MCF 10A (cell line): ENCODE measurements around the gene GALNT1. TPM values are rescaled to one million over a fixed set of nuclear protein-coding genes. Genes with fewer than 3 reads are reported as not detected.
A peak's percentile ranks its signal among the peaks of the same experiment; 100 is the strongest.

Source experiments
- BruUV-seq: library from RNA; stranded (reverse); fragments of 400-500 nt; replicated peaks from 2 replicates; lab custom pipeline; 2021; lab: Mats Ljungman, UMichigan
- CTCF ChIA-PET: fragments of 300-600 bp; sonication (Branson Sonifier 250); formaldehyde crosslinking; extraction: SDS; loops from one replicate; lab custom pipeline; 2021; ENCODE audit warnings: antibody characterized with exemption, inconsistent platforms; lab: Yijun Ruan, JAX
- POLR2A ChIA-PET: fragments of 300-600, 350-650 bp; sonication (Branson Sonifier 250); formaldehyde crosslinking; extraction: SDS; loops from one replicate; lab custom pipeline; 2020; ENCODE audit warnings: antibody characterized with exemption, inconsistent platforms; lab: Yijun Ruan, JAX
- DNase-seq: peaks from one replicate; pipeline ENCODE4 v3.0.0-alpha.2; 2018; ENCODE audit not compliant: unreplicated experiment
- H3K27ac Mint-ChIP-seq: one replicate; pipeline ENCODE4 v1.8.0; 2022; ENCODE audit warnings: mild to moderate bottlenecking, low read depth, mixed read lengths; ENCODE audit not compliant: unreplicated experiment
- H3K27me3 Mint-ChIP-seq: one replicate; pipeline ENCODE4 v1.8.0; 2022; ENCODE audit warnings: mixed read lengths; ENCODE audit not compliant: insufficient read depth, unreplicated experiment
- H3K36me3 Mint-ChIP-seq: one replicate; pipeline ENCODE4 v1.8.0; 2022; ENCODE audit warnings: mild to moderate bottlenecking, moderate library complexity, mixed read lengths; ENCODE audit not compliant: insufficient read depth, unreplicated experiment
- H3K4me1 Mint-ChIP-seq: one replicate; pipeline ENCODE4 v1.8.0; 2022; ENCODE audit warnings: mixed read lengths; ENCODE audit not compliant: insufficient read depth, unreplicated experiment
- H3K4me3 Mint-ChIP-seq: one replicate; pipeline ENCODE4 v1.8.0; 2022; ENCODE audit warnings: mild to moderate bottlenecking, moderate library complexity, mixed read lengths; ENCODE audit not compliant: unreplicated experiment
- H3K9me3 Mint-ChIP-seq: one replicate; pipeline ENCODE4 v1.8.0; 2022; ENCODE audit warnings: mixed read lengths; ENCODE audit not compliant: unreplicated experiment
- intact Hi-C: fragments of 100-400 bp; cut with micrococcal nuclease; formaldehyde crosslinking; loops from 2 replicates; pipeline ENCODE4 v1.14.1; 2022
- total RNA-seq: library from RNA; stranded (reverse); gene quantifications from 2 replicates; pipeline ENCODE4 v1.2.3, GENCODE V29; 2022
- TF ChIP-seq, protein P1 (sequence below): fragments of 200-600 bp; IDR thresholded peaks from one replicate; pipeline ENCODE4 v1.8.0; 2022; ENCODE audit warnings: antibody characterized with exemption, mild to moderate bottlenecking; ENCODE audit not compliant: unreplicated experiment

Gene GALNT1
- total RNA-seq, 1 experiment from 2014 or later = 71.0 TPM

DNA sequence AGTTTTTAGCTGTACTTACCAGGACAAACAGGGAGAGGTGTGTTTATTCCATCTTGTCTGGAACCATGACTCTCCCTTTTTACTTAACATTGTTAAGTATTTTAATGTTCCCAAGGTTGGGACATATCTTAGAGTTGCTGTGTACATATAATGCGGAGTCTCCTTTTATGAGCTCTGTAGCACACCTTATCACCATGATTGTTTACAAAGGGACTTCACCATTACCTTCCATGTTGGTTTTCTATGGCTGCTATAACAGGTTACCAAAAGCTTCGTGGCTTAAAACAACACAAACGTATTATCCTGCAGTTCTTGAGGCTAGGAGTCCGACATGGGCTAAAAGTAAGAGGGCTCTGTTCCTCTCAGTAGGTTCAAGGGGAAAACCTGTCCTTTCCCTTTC, 164.3 kb downstream of the GALNT1 start:
- BruUV-seq = no TSS peak
- intact Hi-C loops = no loop called here
- Mint-ChIP-seq H3K27me3 (no peaks in the 10 kb centered on the region), H3K36me3 (no peaks in the 10 kb centered on the region), H3K27ac (no peak overlapping the region), H3K4me3 (no peak overlapping the region), H3K9me3 (no peaks in the 10 kb centered on the region), H3K4me1 (no peaks in the 10 kb centered on the region)
- ChIA-PET POLR2A (no interaction called here), CTCF (interaction anchor here (0.5 to 1.8 kb wide), 5 partner anchors 11 to 968 kb away, joined by 3 to 6 read pairs (median 4); no protein-coding TSS in a partner anchor)
- TF ChIP-seq, protein P1, sequence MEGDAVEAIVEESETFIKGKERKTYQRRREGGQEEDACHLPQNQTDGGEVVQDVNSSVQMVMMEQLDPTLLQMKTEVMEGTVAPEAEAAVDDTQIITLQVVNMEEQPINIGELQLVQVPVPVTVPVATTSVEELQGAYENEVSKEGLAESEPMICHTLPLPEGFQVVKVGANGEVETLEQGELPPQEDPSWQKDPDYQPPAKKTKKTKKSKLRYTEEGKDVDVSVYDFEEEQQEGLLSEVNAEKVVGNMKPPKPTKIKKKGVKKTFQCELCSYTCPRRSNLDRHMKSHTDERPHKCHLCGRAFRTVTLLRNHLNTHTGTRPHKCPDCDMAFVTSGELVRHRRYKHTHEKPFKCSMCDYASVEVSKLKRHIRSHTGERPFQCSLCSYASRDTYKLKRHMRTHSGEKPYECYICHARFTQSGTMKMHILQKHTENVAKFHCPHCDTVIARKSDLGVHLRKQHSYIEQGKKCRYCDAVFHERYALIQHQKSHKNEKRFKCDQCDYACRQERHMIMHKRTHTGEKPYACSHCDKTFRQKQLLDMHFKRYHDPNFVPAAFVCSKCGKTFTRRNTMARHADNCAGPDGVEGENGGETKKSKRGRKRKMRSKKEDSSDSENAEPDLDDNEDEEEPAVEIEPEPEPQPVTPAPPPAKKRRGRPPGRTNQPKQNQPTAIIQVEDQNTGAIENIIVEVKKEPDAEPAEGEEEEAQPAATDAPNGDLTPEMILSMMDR = no peak
- no peak for DNase-seq

DNA sequence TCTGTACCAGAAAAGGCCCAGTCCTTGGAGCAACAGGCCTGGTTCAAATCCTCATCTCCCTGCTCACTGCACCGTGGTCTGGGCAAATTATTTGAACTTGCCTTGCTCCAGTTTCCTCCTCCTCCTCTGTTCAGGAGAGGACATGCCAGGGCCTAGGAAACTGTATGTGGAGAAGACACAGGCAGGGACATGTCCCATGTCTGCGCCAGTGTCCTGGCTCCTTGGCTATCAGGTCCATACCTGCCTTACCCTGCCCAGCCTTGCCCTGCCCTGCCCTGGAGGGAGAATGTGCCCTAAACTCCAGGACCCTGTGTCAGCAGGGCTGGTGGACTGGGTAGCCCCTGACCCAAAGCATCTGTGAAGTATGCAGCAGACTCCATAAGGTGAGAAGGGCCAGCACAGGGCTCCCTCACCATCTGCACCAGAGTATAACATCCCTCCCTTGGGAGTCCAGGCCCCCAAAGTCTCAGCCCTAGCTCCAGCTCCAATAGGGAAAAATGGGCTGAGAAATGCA, 165.3 kb downstream of the GALNT1 start:
- Mint-ChIP-seq H3K4me1 (no peaks in the 10 kb centered on the region), H3K9me3 (no peaks in the 10 kb centered on the region), H3K27me3 (no peaks in the 10 kb centered on the region), H3K36me3 (no peaks in the 10 kb centered on the region), H3K4me3 (no peak overlapping the region), H3K27ac (no peak overlapping the region)
- DNase-seq = no peak
- POLR2A ChIA-PET = no interaction called here
- no TSS peak for BruUV-seq
- intact Hi-C loops = no loop called here
- TF ChIP-seq, protein P1 = no peak
- CTCF ChIA-PET = interaction anchor here (0.6 to 1.8 kb wide), 2 partner anchors 10 to 32 kb away, joined by 3 to 6 read pairs; no protein-coding TSS in a partner anchor

DNA sequence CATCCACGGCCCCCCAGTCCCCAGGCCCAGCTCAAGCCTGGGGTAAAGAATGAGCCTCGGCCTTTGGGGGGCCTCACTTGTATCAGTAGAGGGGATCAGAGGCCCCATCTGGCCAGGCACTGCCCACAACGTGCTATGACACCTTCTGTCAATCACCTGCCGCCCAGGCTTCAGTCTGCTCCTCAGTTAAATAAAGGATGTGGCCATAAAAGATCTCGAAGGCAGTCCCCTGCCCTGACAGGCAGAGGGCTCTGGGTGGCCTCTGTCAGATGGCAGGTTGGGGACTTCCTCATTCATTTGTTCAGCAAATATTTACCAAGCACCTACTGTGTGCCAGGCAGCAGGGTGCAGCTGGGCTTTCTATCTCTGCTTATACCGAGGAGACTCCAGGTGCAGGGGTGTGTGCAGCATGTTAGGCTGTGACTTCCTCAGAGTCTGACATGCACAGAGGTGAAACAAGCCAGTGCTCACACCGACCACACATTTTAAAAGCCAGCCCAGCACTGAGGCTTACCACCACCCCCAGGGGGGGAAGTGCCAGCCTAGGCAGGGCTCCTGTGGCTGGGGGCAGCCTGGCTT, 166.4 kb downstream of the GALNT1 start:
- no peaks in the 10 kb centered on the region for H3K4me1 Mint-ChIP-seq
- DNase-seq = no peak
- BruUV-seq = no TSS peak
- intact Hi-C loops = no loop called here
- CTCF ChIA-PET = interaction anchor here (1.2 kb wide), 2 partner anchors 9 to 373 kb away, joined by 3 to 4 read pairs; no protein-coding TSS in a partner anchor
- POLR2A ChIA-PET = interaction anchor here (0.6 to 1.1 kb wide), 3 partner anchors 21 to 252 kb away, joined by 3 to 6 read pairs (median 5); no protein-coding TSS in a partner anchor
- no peaks in the 10 kb centered on the region for H3K36me3 Mint-ChIP-seq
- H3K27me3 Mint-ChIP-seq = no peaks in the 10 kb centered on the region
- no peak overlapping the region for H3K4me3 Mint-ChIP-seq
- TF ChIP-seq, protein P1 = no peak
- no peaks in the 10 kb centered on the region for H3K9me3 Mint-ChIP-seq
- no peak overlapping the region for H3K27ac Mint-ChIP-seq

DNA sequence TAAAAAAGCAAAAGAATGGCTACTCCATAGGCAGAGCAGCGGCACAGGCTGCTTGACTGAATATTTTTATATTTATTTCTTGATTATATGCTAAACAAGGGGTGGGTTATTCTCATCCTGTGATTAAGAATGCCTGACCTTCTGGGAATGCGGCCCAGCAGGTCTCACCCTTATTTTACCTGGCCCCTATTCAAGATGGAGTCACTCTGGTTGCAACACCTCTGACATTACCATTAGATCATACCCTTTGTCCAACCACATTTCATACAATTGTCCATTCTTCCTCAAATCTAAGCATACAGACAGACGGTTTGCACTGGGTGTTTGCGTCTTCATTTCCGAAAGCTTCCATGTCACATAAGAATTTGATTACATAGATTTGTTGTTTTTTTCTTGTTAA, 168.2 kb downstream of the GALNT1 start:
- CTCF ChIA-PET = interaction anchor here (0.7 to 1.7 kb wide), 3 partner anchors 201 to 365 kb away, joined by 3 to 6 read pairs (median 3); no protein-coding TSS in a partner anchor
- Mint-ChIP-seq H3K27ac (no peak overlapping the region), H3K4me3 (no peak overlapping the region), H3K9me3 (no peaks in the 10 kb centered on the region), H3K27me3 (no peaks in the 10 kb centered on the region), H3K4me1 (no peaks in the 10 kb centered on the region), H3K36me3 (no peaks in the 10 kb centered on the region)
- TF ChIP-seq, protein P1 = no peak
- no TSS peak for BruUV-seq
- intact Hi-C loops = loop anchor here (10.0 kb wide), 1 partner anchor 345 kb away; no protein-coding TSS in a partner anchor
- POLR2A ChIA-PET = no interaction called here
- peak; percentile 49 for DNase-seq
